Muscle layer of duodenum (tissue), 2 donors: ENCODE measurements around the gene AGXT.

ENCODE experiments used
- H3K27ac ChIP-seq: one replicate; pipeline ENCODE4 v1.7.0; 2013; ENCODE audit warnings: mild to moderate bottlenecking, low read length
- H3K27me3 ChIP-seq: one replicate; pipeline ENCODE4 v1.7.0; 2013; ENCODE audit warnings: low read depth, mild to moderate bottlenecking, control low read depth, low read length
- H3K36me3 ChIP-seq, 2 donors: one replicate each; pipeline ENCODE4 v1.7.0; 2013; ENCODE audit warnings: low read length in 2 of 2, control low read depth in 1 of 2, mild to moderate bottlenecking in 1 of 2; ENCODE audit not compliant: insufficient read depth in 2 of 2, control insufficient read depth in 1 of 2
- H3K4me1 ChIP-seq, 2 donors: one replicate each; pipeline ENCODE4 v1.7.0; 2013; ENCODE audit warnings: low read length in 2 of 2, mild to moderate bottlenecking in 2 of 2, control low read depth in 1 of 2, moderate library complexity in 1 of 2; ENCODE audit not compliant: insufficient read depth in 2 of 2, control insufficient read depth in 1 of 2
- H3K4me3 ChIP-seq, 2 donors: one replicate each; pipeline ENCODE4 v1.7.0; 2013; ENCODE audit warnings: low read length in 2 of 2, low read depth in 1 of 2, mild to moderate bottlenecking in 1 of 2
- H3K9me3 ChIP-seq, 2 donors: one replicate each; pipeline ENCODE4 v1.7.0; 2013; ENCODE audit warnings: low read length in 2 of 2, control low read depth in 1 of 2, mild to moderate bottlenecking in 1 of 2; ENCODE audit not compliant: control insufficient read depth in 1 of 2
- donor health status: healthy.

The AGXT gene

GRCh38 chr2:240917684-240918257 is 49.1 kb downstream of the AGXT start:
- Histone ChIP-seq H3K36me3 (no peaks in the 10 kb centered on the region), H3K9me3 (no peaks in the 10 kb centered on the region), H3K4me1 (peaks cover 0 to 11% of the 10 kb centered on the region in 2 donors), H3K27ac (no peak overlapping the region), H3K27me3 (peaks cover 4% of the 10 kb centered on the region), H3K4me3 (no peak overlapping the region)

GRCh38 chr2:240918258-240919091 is 49.9 kb downstream of the AGXT start:
- Histone ChIP-seq H3K9me3 (no peaks in the 10 kb centered on the region), H3K36me3 (no peaks in the 10 kb centered on the region), H3K27ac (no peak overlapping the region), H3K4me1 (peaks cover 0 to 11% of the 10 kb centered on the region in 2 donors), H3K4me3 (no peak overlapping the region), H3K27me3 (peaks cover 4% of the 10 kb centered on the region)

- H3K27me3 ChIP-seq: peaks cover 4% of the 10 kb centered on the region
- no peaks in the 10 kb centered on the region for H3K36me3 ChIP-seq
- peaks cover 0 to 7% of the 10 kb centered on the region in 2 donors for H3K4me1 ChIP-seq
- H3K27ac ChIP-seq: no peak overlapping the region
- H3K4me3 ChIP-seq: no peak overlapping the region
- no peaks in the 10 kb centered on the region for H3K9me3 ChIP-seq
Measured at GRCh38 chr2:240919161-240919781, 50.6 kb downstream of the AGXT start.

GRCh38 chr2:240919786-240920782 is 51.5 kb downstream of the AGXT start:
- Histone ChIP-seq H3K4me3 (no peak overlapping the region), H3K36me3 (no peaks in the 10 kb centered on the region), H3K9me3 (no peaks in the 10 kb centered on the region), H3K27me3 (peaks cover 4% of the 10 kb centered on the region), H3K27ac (no peak overlapping the region), H3K4me1 (peaks cover 0 to 4% of the 10 kb centered on the region in 2 donors)

- Histone ChIP-seq H3K27me3 (no peaks in the 10 kb centered on the region), H3K27ac (peak overlapping the region; percentile 8)
Measured at GRCh38 chr2:240920783-240921231, 52.2 kb downstream of the AGXT start.

GRCh38 chr2:240921311-240921994 is 52.8 kb downstream of the AGXT start:
- Histone ChIP-seq H3K9me3 (no peaks in the 10 kb centered on the region), H3K36me3 (no peaks in the 10 kb centered on the region), H3K27ac (no peak overlapping the region), H3K4me1 (peaks cover 0 to 4% of the 10 kb centered on the region in 2 donors), H3K4me3 (no peak overlapping the region), H3K27me3 (no peaks in the 10 kb centered on the region)

More at GRCh38 chr2:240920783-240921231, 52.2 kb downstream of the AGXT start:
- H3K36me3 ChIP-seq: no peaks in the 10 kb centered on the region
- H3K9me3 ChIP-seq: no peaks in the 10 kb centered on the region
- peaks cover 0 to 4% of the 10 kb centered on the region in 2 donors for H3K4me1 ChIP-seq
- H3K4me3 ChIP-seq: no peak overlapping the region

GRCh38 chr2:240921995-240922244 is 53.3 kb downstream of the AGXT start:
- no peaks in the 10 kb centered on the region for H3K36me3 ChIP-seq
- no peak overlapping the region for H3K27ac ChIP-seq
- no peaks in the 10 kb centered on the region for H3K27me3 ChIP-seq
- H3K4me1 ChIP-seq: peaks cover 0 to 2% of the 10 kb centered on the region in 2 donors
- H3K9me3 ChIP-seq: no peaks in the 10 kb centered on the region
- H3K4me3 ChIP-seq: no peak overlapping the region

- Histone ChIP-seq H3K27ac (no peak overlapping the region), H3K9me3 (no peaks in the 10 kb centered on the region), H3K4me1 (no peaks in the 10 kb centered on the region), H3K4me3 (no peak overlapping the region), H3K27me3 (no peaks in the 10 kb centered on the region), H3K36me3 (no peaks in the 10 kb centered on the region)
Measured at GRCh38 chr2:240922245-240922981, 53.8 kb downstream of the AGXT start.

GRCh38 chr2:240922982-240923537 is 54.4 kb downstream of the AGXT start:
- no peaks in the 10 kb centered on the region for H3K4me1 ChIP-seq
- H3K4me3 ChIP-seq: no peak overlapping the region
- no peaks in the 10 kb centered on the region for H3K9me3 ChIP-seq

GRCh38 chr2:240925191-240925567 is 56.6 kb downstream of the AGXT start:
- no peak overlapping the region for H3K4me3 ChIP-seq
- no peaks in the 10 kb centered on the region for H3K27me3 ChIP-seq
- H3K9me3 ChIP-seq: no peaks in the 10 kb centered on the region
- no peak overlapping the region for H3K27ac ChIP-seq
- H3K36me3 ChIP-seq: no peaks in the 10 kb centered on the region
- no peaks in the 10 kb centered on the region for H3K4me1 ChIP-seq

More at GRCh38 chr2:240922982-240923537, 54.4 kb downstream of the AGXT start:
- no peaks in the 10 kb centered on the region for H3K36me3 ChIP-seq
- no peak overlapping the region for H3K27ac ChIP-seq
- H3K27me3 ChIP-seq: no peaks in the 10 kb centered on the region
